ENCODE measurements around the gene CSPG5.

The CSPG5 gene

DNA sequence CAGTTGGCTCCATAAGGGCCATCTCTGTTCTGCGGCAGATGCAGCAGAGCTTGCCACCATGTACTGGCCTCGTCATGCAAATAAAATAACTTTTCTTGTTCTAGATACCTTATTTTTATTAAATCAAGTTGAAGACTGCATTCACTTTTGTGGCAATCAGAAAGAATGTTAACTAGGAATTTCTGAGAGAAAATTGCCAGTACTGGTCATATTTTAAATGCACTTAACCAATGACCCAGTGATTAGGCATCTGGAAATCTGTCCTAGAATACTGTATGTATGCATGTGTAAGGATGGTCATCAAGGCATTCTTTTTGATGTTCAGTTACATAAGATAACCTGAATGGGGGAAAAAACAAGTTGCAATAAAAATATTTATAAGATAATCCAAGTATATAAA is 34.2 kb upstream of the CSPG5 start:
- TF ChIP-seq, protein P1, sequence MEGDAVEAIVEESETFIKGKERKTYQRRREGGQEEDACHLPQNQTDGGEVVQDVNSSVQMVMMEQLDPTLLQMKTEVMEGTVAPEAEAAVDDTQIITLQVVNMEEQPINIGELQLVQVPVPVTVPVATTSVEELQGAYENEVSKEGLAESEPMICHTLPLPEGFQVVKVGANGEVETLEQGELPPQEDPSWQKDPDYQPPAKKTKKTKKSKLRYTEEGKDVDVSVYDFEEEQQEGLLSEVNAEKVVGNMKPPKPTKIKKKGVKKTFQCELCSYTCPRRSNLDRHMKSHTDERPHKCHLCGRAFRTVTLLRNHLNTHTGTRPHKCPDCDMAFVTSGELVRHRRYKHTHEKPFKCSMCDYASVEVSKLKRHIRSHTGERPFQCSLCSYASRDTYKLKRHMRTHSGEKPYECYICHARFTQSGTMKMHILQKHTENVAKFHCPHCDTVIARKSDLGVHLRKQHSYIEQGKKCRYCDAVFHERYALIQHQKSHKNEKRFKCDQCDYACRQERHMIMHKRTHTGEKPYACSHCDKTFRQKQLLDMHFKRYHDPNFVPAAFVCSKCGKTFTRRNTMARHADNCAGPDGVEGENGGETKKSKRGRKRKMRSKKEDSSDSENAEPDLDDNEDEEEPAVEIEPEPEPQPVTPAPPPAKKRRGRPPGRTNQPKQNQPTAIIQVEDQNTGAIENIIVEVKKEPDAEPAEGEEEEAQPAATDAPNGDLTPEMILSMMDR (IDR thresholded peaks at IDR 0.05; ENCODE audit: low read depth, low read length) = no peak
- H3K4me3 ChIP-seq (ENCODE audit: low read depth, low read length) = no peak overlapping the region
- in situ Hi-C loops (cut with HindIII; ENCODE audit: low sequenced_read_pairs) = no loop called here
- no peak for DNase-seq (ENCODE audit: low read depth, low spot score)

DNA sequence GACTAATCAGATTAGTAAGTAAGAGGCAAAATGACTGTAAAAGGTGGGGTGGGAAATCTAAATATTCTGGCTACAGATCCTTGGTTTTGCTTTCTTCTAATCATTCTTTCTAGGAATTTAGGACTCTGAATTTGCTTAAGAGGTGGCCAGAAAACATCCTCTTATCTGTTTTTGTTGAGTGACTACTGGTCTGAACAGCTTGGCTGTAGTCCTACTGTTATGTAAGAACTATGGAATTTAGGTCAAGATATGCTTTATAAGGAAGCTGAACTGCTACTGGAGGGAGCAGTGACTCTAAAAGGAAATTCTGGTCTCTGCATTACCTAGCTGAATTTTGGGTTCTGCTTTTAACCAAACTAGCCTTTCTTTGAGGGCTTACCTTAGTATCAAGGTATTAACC is 33.5 kb upstream of the CSPG5 start:
- peak; percentile 82 for DNase-seq (ENCODE audit: low read depth, low spot score)
- TF ChIP-seq, protein P1 (IDR thresholded peaks at IDR 0.05; ENCODE audit: low read depth, low read length) = no peak
- H3K4me3 ChIP-seq (ENCODE audit: low read depth, low read length) = no peak overlapping the region
- in situ Hi-C loops (cut with HindIII; ENCODE audit: low sequenced_read_pairs) = no loop called here

DNA sequence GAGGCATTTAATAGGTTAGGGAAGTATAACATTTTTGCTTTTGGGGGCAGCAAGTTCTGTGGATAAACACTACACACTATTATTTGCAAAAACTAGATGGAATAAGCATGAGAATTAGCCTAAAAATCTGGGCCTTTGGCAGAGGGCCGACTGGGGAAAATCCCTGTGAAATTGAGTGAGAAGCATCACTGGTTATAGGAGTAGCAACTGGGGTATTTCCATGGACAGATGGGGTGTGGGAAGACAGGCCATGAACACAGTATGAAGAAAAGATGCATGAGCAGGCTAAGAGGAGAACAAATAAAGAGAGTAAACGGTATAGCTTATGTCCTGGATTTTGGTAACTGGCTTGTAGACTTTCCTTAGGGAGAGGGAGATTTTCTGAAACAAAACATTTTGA is 32.9 kb upstream of the CSPG5 start:
- DNase-seq (ENCODE audit: low read depth, low spot score) = no peak
- in situ Hi-C loops (cut with HindIII; ENCODE audit: low sequenced_read_pairs) = no loop called here
- TF ChIP-seq, protein P1 (IDR thresholded peaks at IDR 0.05; ENCODE audit: low read depth, low read length) = no peak
- no peak overlapping the region for H3K4me3 ChIP-seq (ENCODE audit: low read depth, low read length)

DNA sequence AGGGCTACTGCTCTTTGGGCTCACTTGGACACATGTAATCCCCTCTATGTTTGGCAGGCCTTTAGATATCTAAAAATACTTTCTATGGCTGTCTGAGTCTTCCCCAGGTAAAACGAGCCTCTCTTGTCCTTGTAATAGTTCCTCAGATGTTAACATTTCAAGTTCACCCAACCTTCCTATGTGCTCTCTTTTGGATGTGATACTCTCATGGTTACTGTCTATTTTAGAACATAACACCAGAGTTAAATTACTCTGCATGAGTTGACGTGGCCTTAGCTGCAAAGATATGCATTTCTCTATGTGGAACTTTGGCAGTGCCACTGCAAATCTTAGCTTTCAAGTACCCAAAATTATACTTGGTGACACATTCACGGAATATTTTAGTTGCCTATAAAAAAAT is 31.9 kb upstream of the CSPG5 start:
- no peak overlapping the region for H3K4me3 ChIP-seq (ENCODE audit: low read depth, low read length)
- TF ChIP-seq, protein P1 (IDR thresholded peaks at IDR 0.05; ENCODE audit: low read depth, low read length) = no peak
- no peak for DNase-seq (ENCODE audit: low read depth, low spot score)
- in situ Hi-C loops (cut with HindIII; ENCODE audit: low sequenced_read_pairs) = no loop called here

DNA sequence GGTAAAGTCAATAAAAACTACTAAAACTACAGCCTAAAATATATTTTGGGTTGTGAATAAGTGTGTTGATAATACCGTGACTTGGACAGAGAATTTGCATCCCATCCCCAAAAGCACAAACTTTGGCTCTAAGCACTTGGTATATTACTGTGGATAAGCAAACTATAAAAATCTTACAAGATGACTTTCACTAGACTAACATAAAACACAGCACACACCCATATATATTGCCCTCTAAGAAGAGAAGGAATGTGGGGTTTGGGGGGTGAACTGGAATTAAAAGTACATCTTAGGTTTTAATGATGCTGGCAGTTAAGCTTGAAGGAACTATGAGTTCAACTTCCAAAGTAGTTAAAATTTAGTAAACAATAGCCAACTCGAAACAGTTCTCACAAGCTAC is 28.7 kb upstream of the CSPG5 start:
- in situ Hi-C loops (cut with HindIII; ENCODE audit: low sequenced_read_pairs) = no loop called here
- no peak for DNase-seq (ENCODE audit: low read depth, low spot score)
- H3K4me3 ChIP-seq (ENCODE audit: low read depth, low read length) = no peak overlapping the region
- TF ChIP-seq, protein P1 (IDR thresholded peaks at IDR 0.05; ENCODE audit: low read depth, low read length) = no peak

DNA sequence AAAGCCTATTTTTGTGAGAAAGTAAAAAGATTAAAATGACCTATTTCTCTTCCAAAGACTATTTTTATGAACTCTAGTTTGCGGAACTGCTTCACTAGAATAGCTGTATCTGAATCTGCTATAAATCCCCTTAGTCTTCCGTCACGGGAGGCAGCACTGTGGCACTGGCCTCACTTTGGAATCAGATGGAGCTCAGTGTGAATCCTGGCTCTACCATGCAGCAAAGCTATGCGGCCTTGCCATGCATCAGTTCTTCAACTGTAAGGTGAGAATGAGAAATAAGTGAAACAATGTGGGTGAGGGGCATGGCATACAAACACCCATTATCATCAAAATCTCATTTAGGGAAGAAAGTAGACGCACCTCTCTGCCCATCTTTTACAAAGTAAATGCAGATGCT is 27.5 kb upstream of the CSPG5 start:
- in situ Hi-C loops (cut with HindIII; ENCODE audit: low sequenced_read_pairs) = no loop called here
- TF ChIP-seq, protein P1 (IDR thresholded peaks at IDR 0.05; ENCODE audit: low read depth, low read length) = no peak
- DNase-seq (ENCODE audit: low read depth, low spot score) = no peak
- no peak overlapping the region for H3K4me3 ChIP-seq (ENCODE audit: low read depth, low read length)

DNA sequence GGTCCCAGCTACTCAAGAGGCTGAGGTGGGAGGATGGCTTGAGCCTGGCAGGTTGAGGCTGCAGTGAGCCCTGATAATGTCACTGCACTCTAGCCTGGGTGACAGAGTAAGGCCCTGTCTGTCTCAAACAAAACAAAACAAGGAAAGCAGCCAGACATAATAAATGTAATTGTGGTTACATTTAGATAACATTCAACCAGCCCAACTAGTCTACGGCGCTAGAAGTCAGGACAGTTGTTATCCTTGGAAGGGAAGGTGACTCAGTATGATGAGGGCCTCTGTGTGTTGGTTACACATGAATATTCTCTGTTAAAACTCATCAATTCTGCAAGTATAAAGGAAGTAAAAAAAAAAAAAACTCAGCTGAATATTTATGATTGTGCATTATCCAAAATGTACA is 27.0 kb upstream of the CSPG5 start:
- TF ChIP-seq, protein P1 (IDR thresholded peaks at IDR 0.05; ENCODE audit: low read depth, low read length) = no peak
- DNase-seq (ENCODE audit: low read depth, low spot score) = peak; percentile 63
- in situ Hi-C loops (cut with HindIII; ENCODE audit: low sequenced_read_pairs) = no loop called here
- H3K4me3 ChIP-seq (ENCODE audit: low read depth, low read length) = no peak overlapping the region

Data from astrocyte of the spinal cord (primary cell).